ENCODE results near the gene GOLIM4.
"Not testable (repeated sequence)": the region's sequence is repeated elsewhere in the genome, so short reads cannot be mapped to it uniquely, and the experiment has no call there.

The GOLIM4 gene

DNA sequence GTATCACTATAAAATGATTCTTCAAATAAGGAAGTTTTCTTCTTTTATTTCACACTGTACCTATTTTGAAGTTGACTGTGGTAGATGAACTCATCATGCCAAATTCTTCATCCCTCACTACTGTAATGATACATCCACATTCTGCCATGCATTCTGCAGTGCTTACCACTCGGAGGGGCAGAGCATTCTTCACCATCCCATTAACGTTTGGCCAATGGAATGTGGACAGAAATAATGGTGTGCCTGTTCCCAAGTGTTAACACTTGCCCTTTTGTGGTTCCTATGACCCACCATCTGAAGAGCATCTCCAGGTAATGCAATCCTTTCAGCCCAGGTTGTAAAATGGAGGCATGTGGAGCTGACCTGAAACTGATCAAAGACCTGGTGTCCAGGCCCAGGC lies 18.6 kb downstream of the GOLIM4 start:
- no peak for DNase-seq (ENCODE audit: low read depth in 2 of 2)

DNA sequence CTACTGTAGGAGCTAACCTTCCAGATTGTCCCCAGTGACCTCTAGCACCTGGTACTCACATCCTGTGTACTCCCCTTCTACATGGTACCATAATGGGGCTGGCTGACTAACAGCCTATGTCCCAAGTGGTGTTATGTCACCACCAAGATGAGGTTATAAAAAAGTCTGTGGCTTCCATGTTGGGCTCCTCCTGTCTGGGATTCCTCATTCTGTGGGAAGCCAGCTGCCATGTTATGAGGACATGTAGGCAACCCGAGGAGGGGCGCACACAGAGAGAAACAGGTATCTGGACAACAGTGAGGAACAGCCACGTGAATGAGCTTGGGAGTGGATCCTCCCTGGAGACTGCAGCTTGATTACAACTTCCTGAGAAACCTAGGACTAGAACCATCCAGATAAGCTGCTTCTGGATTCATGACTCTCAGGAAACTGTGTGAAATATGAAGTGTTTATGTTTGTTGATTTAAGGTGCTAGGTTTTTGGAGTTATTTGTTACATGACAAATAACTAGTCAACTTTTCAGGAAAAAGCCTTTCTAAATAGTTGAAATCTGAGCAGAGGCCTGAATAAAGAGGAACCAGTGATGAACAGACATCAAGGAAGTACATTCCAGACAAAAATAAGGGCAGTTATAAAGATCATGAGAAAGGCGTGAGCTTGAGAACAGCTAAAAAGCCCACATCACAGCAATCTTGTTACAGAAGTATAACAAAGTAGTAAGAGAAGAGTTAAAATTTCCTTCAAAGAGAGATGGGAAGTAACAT lies 21.7 kb downstream of the GOLIM4 start:
- no peak for DNase-seq (ENCODE audit: low read depth in 2 of 2)

DNA sequence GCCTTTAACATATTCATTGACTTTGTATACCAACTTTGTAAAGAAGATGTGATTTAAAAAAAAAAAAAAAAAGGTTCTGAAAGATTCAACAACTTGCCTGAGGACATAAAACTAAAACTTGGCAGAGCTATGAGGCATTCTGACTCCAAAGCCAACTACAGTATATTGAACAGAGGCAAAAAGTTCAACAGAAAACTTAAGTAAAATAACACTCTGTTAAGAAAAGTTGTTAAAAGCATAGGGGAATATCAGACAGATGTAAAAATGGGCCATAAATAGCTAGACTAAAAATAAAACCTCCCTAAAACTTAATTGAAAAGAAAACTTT lies 23.4 kb downstream of the GOLIM4 start:
- no peak for DNase-seq (ENCODE audit: low read depth in 2 of 2)

GRCh38 chr3:168071591-168072322 lies 24.0 kb downstream of the GOLIM4 start:
- peak; percentile 76 to 80 for DNase-seq (ENCODE audit: low read depth in 2 of 2)

- no peak for DNase-seq (ENCODE audit: low read depth in 2 of 2)
Observed at GRCh38 chr3:168070919-168071318, 24.8 kb downstream of the GOLIM4 start.

DNA sequence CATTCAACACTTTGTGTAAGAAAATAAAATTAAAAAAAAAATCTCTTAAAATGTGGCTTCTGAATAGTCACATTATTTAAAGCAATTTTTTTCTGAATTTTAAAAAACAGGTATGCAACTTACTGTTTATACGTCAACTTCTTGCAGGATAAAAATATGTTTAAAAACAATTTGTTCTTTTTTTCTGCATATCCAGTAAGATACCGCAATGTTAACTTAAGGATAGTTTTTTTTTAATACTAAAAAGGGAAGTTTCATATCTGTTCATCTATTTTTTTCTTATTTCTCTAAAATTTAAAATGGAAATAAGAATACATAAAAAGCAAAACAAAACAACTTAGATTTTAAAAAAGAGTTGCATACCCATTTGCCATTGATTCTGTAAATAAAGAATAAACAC lies 27.4 kb downstream of the GOLIM4 start:
- DNase-seq (ENCODE audit: low read depth in 2 of 2) = no peak

- no peak for DNase-seq (ENCODE audit: low read depth in 2 of 2)
Observed at GRCh38 chr3:168066882-168067281, 28.8 kb downstream of the GOLIM4 start.

DNA sequence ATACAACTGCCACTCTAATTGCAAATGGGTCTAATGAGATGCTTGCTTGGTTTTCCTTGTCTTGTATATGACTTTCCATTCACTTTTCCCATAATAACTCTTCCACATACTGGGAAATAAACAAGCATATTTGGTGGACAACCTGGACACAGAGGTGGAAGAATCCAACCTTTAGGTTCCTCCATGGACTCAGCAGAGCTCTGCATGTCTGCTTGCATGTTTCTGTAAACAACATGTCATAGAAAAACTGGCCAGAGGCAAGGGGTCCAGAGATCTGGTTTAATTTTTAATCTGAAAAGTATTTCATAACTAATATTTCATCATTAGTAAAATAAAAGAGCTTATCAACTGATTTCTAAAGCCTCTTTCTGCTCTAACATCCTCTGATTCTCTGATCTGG lies 30.2 kb downstream of the GOLIM4 start:
- DNase-seq (ENCODE audit: low read depth in 2 of 2) = no peak

DNA sequence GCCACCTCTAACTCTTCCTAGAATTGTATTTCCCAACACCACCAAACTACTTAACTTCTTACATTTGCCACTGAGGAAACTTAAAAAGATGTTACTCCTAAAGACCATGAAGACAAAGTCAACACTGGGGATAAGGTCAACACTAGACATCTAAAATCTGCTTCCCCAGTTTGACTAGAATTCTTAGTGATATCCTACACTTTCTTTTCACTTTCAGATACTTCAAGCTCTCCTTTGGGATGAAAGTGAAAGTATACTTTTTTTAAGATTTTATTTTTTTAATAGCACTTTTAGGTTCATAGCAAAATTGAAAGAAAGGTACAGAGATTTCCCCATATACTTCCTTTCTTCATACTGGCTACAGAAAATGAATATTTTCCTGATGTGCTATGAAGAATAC lies 32.6 kb downstream of the GOLIM4 start:
- DNase-seq (ENCODE audit: low read depth in 2 of 2) = no peak

DNA sequence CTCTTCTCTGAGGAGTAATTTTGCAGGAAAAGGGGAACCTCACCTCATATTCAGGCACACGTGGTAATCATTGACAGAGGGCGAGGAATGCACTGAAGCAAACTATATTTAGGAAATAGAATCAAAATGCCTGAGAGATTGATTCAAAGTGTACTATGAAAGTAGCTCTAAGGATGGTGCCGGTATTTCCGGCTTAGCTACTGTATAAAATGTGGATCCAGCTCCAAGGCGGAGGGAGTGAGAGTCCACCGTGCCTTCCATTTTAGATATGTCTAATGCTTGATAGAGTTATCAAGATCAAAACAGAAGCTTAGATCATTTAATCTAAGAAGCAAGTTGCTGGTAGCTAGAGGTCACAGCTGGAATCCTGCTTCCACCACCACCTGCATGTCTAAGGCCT lies 33.0 kb downstream of the GOLIM4 start:
- DNase-seq (ENCODE audit: low read depth in 2 of 2) = no peak

DNA sequence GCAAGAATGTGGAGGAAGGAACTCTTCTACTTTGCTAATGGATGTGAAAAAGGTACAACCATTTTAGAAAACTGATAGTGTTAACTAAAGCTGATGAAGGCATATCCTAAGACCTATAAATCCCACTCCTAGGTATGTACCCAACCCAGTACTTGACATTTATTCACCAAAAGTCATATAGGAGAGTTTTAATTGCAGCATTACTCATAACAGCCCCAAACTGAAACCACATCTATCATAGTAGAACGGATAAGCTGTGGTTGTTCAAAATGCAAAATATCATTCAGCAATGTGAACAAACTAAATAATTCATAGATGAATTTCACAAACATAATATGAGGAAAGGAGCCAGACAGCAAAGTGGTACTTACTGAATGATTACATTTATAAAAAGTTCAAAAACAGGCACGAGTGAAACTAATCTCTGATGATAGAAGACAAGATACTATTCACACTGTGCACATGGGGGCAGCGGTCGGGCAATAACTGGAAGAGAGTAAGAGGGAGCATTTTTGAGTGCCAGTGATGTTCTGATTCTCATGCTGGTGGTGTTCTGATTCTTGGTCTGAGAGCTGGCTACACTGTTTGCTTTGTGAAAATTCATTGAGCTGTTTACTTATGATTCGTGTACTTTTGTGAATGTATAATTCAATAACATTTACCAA lies 34.3 kb downstream of the GOLIM4 start:
- DNase-seq (ENCODE audit: low read depth in 2 of 2) = no peak

DNA sequence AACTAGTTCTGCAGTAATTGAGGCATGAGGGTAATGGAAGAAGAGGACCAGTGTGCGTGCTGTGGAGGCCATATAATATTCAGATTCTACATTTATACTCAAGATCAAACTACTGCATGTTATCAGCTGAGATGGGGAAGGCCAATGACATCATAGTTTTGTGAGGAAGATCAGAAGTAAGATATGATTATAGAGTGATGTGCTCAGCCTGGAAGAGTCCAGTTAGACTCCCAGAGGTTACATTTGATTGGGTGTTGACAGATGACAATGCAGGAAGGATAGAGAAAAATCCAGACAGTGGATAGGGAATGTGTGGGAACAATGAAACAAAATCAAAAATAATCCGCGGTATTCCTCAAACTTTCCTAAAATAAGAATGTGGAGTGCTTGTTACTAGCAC lies 35.4 kb downstream of the GOLIM4 start:
- DNase-seq (ENCODE audit: low read depth in 2 of 2) = no peak

GRCh38 chr3:168058481-168058880 lies 37.2 kb downstream of the GOLIM4 start:
- DNase-seq (ENCODE audit: low read depth in 2 of 2) = no peak

DNA sequence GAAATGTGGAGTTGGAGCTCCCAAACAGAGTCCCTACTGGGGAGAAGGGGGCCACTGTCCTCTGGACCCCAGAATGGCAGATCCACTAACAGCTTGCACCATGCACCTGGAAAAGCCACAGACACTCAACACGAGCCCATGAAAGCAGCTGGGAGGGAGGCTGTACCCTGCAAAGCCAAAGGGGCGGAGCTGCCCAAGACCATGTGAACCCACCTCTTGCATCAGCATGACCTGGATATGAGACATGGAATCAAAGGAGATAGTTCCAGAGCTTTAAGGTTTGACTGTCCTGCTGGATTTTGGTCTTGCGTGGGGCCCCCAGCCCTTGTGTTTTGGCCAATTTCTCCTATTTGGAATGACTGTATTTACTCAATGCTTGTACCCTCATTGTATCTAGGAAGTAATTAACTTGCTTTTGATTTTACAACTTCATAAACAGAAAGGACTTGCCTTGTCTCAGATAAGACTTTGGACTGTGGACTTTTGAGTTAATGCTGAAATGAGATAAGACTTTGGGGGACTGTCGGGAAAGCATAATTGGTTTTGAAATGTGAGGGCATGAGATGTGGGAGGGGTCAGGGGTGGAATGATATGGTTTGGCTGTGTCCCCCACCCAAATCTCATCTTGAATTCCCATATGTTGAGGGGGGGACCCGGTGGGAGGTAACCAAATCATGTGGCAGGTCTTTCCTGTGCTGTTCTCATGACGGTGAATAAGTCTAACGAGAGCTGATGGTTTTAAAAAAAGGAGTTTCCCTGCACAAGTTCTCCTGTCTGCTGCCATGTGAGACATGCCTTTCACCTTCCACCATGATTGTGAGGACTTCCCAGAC lies 39.1 kb downstream of the GOLIM4 start:
- DNase-seq (ENCODE audit: low read depth in 2 of 2) = not testable (repeated sequence)

GRCh38 chr3:168054447-168054846 lies 41.3 kb downstream of the GOLIM4 start:
- DNase-seq (ENCODE audit: low read depth in 2 of 2) = no peak

- no peak for DNase-seq (ENCODE audit: low read depth in 2 of 2)
Observed at GRCh38 chr3:168053115-168053514, 42.6 kb downstream of the GOLIM4 start.

- no peak for DNase-seq (ENCODE audit: low read depth in 2 of 2)
Observed at GRCh38 chr3:168052515-168052914, 43.2 kb downstream of the GOLIM4 start.

- DNase-seq (ENCODE audit: low read depth in 2 of 2) = peak; percentile 23 to 32
Observed at GRCh38 chr3:168051531-168052471, 43.9 kb downstream of the GOLIM4 start.

GRCh38 chr3:168051070-168051469 lies 44.7 kb downstream of the GOLIM4 start:
- DNase-seq (ENCODE audit: low read depth in 2 of 2) = no peak

GRCh38 chr3:168049367-168049974 lies 46.3 kb downstream of the GOLIM4 start:
- DNase-seq (ENCODE audit: low read depth in 2 of 2) = no peak

Data from fibroblast of skin of left quadriceps (primary cell).